ENCODE results near the gene SREK1.
"Not testable (repeated sequence)": the region's sequence is repeated elsewhere in the genome, so short reads cannot be mapped to it uniquely, and the experiment has no call there.

The SREK1 gene

GRCh38 chr5:66144074-66144833, at the start of gene SREK1:
Gene SREK1 (plus strand): TSS chr5:66144300. CDS start chr5:66144377, 77 bp downstream.
- peak; percentile 88 for DNase-seq

GRCh38 chr5:66100851-66101250, 43.2 kb upstream of the SREK1 start:
- no peak for DNase-seq

GRCh38 chr5:66113160-66113559, 30.9 kb upstream of the SREK1 start:
- DNase-seq, result no peak

GRCh38 chr5:66118304-66118703, 25.8 kb upstream of the SREK1 start:
- DNase-seq, result no peak

- DNase-seq, result no peak
Observed at GRCh38 chr5:66122379-66123034, 21.6 kb upstream of the SREK1 start.

- DNase-seq, result no peak
Observed at GRCh38 chr5:66129144-66129543, 15.0 kb upstream of the SREK1 start.

GRCh38 chr5:66130493-66130892, 13.6 kb upstream of the SREK1 start:
- no peak for DNase-seq

GRCh38 chr5:66134407-66134861, 9.7 kb upstream of the SREK1 start:
- no peak for DNase-seq

- DNase-seq, result no peak
Observed at GRCh38 chr5:66136053-66136452, 8.0 kb upstream of the SREK1 start.

GRCh38 chr5:66136944-66137343, 7.2 kb upstream of the SREK1 start:
- DNase-seq, result not testable (repeated sequence)

- DNase-seq, result no peak
Observed at GRCh38 chr5:66138637-66139317, 5.3 kb upstream of the SREK1 start.

GRCh38 chr5:66139318-66139712, 4.8 kb upstream of the SREK1 start:
- no peak for DNase-seq

GRCh38 chr5:66142417-66142816, 1.7 kb upstream of the SREK1 start:
- no peak for DNase-seq

GRCh38 chr5:66143473-66144073, 527 bp upstream of the SREK1 start:
- DNase-seq, result no peak

GRCh38 chr5:66144834-66145390, 812 bp downstream of the SREK1 start:
- no peak for DNase-seq

- DNase-seq, result no peak
Observed at GRCh38 chr5:66145737-66146136, 1.6 kb downstream of the SREK1 start.

GRCh38 chr5:66149950-66150349, 5.8 kb downstream of the SREK1 start:
- no peak for DNase-seq

GRCh38 chr5:66151030-66151429, 6.9 kb downstream of the SREK1 start:
- no peak for DNase-seq

- no peak for DNase-seq
Observed at GRCh38 chr5:66151491-66151890, 7.4 kb downstream of the SREK1 start.

- DNase-seq, result no peak
Observed at GRCh38 chr5:66157046-66157445, 12.9 kb downstream of the SREK1 start.

- DNase-seq, result no peak
Observed at GRCh38 chr5:66161356-66161755, 17.3 kb downstream of the SREK1 start.

GRCh38 chr5:66164044-66164790, 20.1 kb downstream of the SREK1 start:
- DNase-seq, result no peak
